DOHH2 (cell line): ENCODE data around the gene DNAJC15.

Source experiments
- H3F3A ChIP-seq: fragments of 200-600 bp; sonication (generic), shearing (Covaris generic); 2 replicates; pipeline ENCODE4 v1.6.0; 2016; ENCODE audit warnings: antibody characterized with exemption, mild to moderate bottlenecking; ENCODE audit not compliant: control insufficient read depth, insufficient read depth
- H3K27ac ChIP-seq: fragments of 200-600 bp; sonication (generic); 2 replicates; pipeline ENCODE4 v1.5.1; 2014; ENCODE audit warnings: low read depth, mild to moderate bottlenecking, low read length, moderate library complexity
- H3K27me3 ChIP-seq: fragments of 200-600 bp; sonication (generic); 2 replicates; pipeline ENCODE4 v1.6.1; 2014; ENCODE audit warnings: mild to moderate bottlenecking, low read length, mixed read lengths; ENCODE audit not compliant: control insufficient read depth
- H3K36me3 ChIP-seq: fragments of 200-600 bp; sonication (generic); 2 replicates; pipeline ENCODE4 v1.6.1; 2014; ENCODE audit warnings: mild to moderate bottlenecking, low read length, moderate library complexity, mixed read lengths; ENCODE audit not compliant: control insufficient read depth
- H3K4me1 ChIP-seq: fragments of 200-600 bp; sonication (generic); 2 replicates; pipeline ENCODE4 v1.6.1; 2014; ENCODE audit warnings: mild to moderate bottlenecking, low read length, mixed read lengths; ENCODE audit not compliant: control insufficient read depth
- H3K4me2 ChIP-seq: fragments of 200-600 bp; sonication (generic); 2 replicates; pipeline ENCODE4 v1.6.0; 2014; ENCODE audit warnings: mild to moderate bottlenecking, low read length, moderate library complexity
- H3K4me3 ChIP-seq: fragments of 200-600 bp; sonication (generic); 2 replicates; pipeline ENCODE4 v1.5.1; 2014; ENCODE audit warnings: mild to moderate bottlenecking, low read length, mixed read lengths
- H3K79me2 ChIP-seq: fragments of 200-600 bp; sonication (generic); 2 replicates; pipeline ENCODE4 v1.6.1; 2014; ENCODE audit warnings: mild to moderate bottlenecking, low read length, mixed read lengths; ENCODE audit not compliant: control insufficient read depth
- H3K9me2 ChIP-seq: fragments of 200-600 bp; sonication (generic); replicated peaks from 2 replicates; pipeline ENCODE4 v1.6.1; 2014; ENCODE audit warnings: mild to moderate bottlenecking, low read length, mixed read lengths; ENCODE audit not compliant: control insufficient read depth
- H3K9me3 ChIP-seq: fragments of 200-600 bp; sonication (generic); 2 replicates; pipeline ENCODE4 v1.6.1; 2014; ENCODE audit warnings: antibody characterized with exemption, low read length, mixed read lengths; ENCODE audit not compliant: control insufficient read depth, insufficient read depth
- H4K20me1 ChIP-seq: fragments of 200-600 bp; sonication (generic); 2 replicates; pipeline ENCODE4 v1.6.0; 2014; ENCODE audit warnings: low read depth, mild to moderate bottlenecking, antibody characterized with exemption, low read length, moderate library complexity; ENCODE audit not compliant: control insufficient read depth, insufficient read depth
- CTCF ChIP-seq: fragments of 200-600 bp; sonication (generic); IDR thresholded peaks from one replicate; pipeline ENCODE4 v1.5.1; 2014; ENCODE audit warnings: antibody characterized with exemption, mild to moderate bottlenecking, low read depth, low read length; ENCODE audit not compliant: poor library complexity, severe bottlenecking
- EZH2phosphoT487 ChIP-seq: fragments of 200-600 bp; sonication (generic); IDR thresholded peaks from 2 replicates; pipeline ENCODE4 v1.6.1; 2017; ENCODE audit warnings: borderline replicate concordance, mild to moderate bottlenecking, antibody characterized with exemption, low read length, moderate library complexity, mixed read lengths

The DNAJC15 gene

DNA sequence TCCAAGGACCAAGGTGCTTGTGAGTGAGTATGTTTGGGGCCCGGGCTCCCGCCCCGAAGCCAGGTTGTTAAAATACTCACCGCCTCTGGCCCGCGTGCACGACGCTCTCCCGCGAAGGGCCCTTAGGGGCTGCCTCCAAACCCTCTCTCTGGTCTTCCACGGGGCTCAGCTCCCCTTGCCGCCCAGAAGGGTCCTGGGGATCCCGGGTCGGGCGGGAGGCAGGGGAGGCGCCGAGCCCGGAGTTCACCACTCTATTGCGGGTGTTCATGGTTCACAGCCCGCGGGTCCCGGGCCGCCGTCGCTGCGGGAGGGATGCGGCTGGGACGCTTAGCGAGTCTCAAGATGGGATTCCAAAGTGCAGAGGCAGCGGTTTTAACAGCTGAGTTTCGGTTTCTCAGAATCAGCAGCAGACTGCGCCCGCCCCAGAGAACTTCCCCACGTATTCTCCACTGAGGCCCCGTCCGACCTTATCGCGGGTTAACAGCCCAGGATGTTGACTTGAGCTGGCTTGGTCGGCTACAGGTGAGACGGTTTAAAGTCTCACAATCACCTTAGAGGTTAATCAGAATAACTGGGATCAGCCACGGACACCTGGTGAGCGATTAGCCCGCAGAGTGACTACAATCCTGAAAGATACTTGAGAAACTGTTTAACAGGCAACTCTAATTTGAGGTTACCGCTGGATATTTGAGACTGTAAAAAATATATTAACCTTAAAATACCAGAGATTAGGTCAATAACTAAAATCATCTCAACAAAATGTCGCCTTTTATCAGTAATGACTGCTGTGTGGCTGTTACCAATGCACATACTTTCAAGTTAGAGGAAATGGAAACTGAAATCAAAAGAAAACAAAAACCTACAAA, 31.3 kb upstream of the DNAJC15 start, which contains the start of gene EPSTI1:
Gene EPSTI1, minus strand, starts transcription at position 344 of the 866 bp plus-strand sequence. Its CDS starts 76 bp downstream, at position 268.
- TF ChIP-seq CTCF (no peak), EZH2phosphoT487 (no peak)
- Histone ChIP-seq H3K9me3 (no peaks in the 10 kb centered on the region), H4K20me1 (no peaks in the 10 kb centered on the region), H3K27me3 (no peaks in the 10 kb centered on the region), H3K4me3 (peak within 1 kb of the TSS; percentile 76), H3F3A (no peaks in the 10 kb centered on the region; the same call in 1 of the 2 replicates), H3K4me1 (peaks cover 27% of the 10 kb centered on the region), H3K9me2 (no peaks in the 10 kb centered on the region), H3K4me2 (peak within 1 kb of the TSS; percentile 88), H3K36me3 (no peaks in the 10 kb centered on the region), H3K27ac (no peak within 1 kb of the TSS), H3K79me2 (no peaks in the 10 kb centered on the region)

- no peak overlapping the region for H3K27ac ChIP-seq
- H3F3A ChIP-seq, result no peaks in the 10 kb centered on the region; the same call in 1 of the 2 replicates
- TF ChIP-seq EZH2phosphoT487 (no peak), CTCF (no peak)
- peak overlapping the region; percentile 76 for H3K4me3 ChIP-seq
- no peaks in the 10 kb centered on the region for H3K27me3 ChIP-seq
- H3K36me3 ChIP-seq, result no peaks in the 10 kb centered on the region
- peaks cover 27% of the 10 kb centered on the region for H3K4me1 ChIP-seq
- no peaks in the 10 kb centered on the region for H3K9me2 ChIP-seq
- no peaks in the 10 kb centered on the region for H3K79me2 ChIP-seq
- no peaks in the 10 kb centered on the region for H4K20me1 ChIP-seq
- H3K9me3 ChIP-seq, result no peaks in the 10 kb centered on the region
- H3K4me2 ChIP-seq, result peak overlapping the region; percentile 88
These were observed 30.6 kb upstream of the DNAJC15 start for GRCh38 chr13:42992764-42993122.

DNA sequence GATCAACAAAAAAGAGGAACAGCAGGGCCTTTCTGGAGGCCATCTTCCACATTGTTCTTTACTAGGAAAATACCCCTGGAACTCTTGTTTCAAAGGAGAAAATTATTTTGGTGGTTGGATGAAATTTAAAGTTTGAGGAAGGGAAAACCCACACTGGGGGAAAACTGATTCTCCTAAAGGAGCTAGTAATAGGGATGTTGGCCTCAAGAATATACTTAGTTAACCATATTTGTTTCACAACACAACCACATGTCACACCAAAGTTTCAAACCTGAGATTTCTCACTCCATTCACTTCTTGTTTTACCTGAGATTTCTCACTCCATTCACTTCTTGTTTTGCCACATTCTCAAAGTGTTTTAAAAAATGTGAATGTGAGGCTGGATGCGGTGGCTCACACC, 28.5 kb upstream of the DNAJC15 start:
- no peak for TF ChIP-seq EZH2phosphoT487
- no peak for TF ChIP-seq CTCF
- no peaks in the 10 kb centered on the region for H3K9me2 ChIP-seq
- peaks cover 27% of the 10 kb centered on the region for H3K4me1 ChIP-seq
- no peaks in the 10 kb centered on the region for H3K36me3 ChIP-seq
- H3K27me3 ChIP-seq, result no peaks in the 10 kb centered on the region
- no peaks in the 10 kb centered on the region for H3K9me3 ChIP-seq
- no peak overlapping the region for H3K4me2 ChIP-seq
- H3F3A ChIP-seq, result no peaks in the 10 kb centered on the region; the same call in 1 of the 2 replicates
- H3K4me3 ChIP-seq, result no peak overlapping the region
- H4K20me1 ChIP-seq, result no peaks in the 10 kb centered on the region
- H3K27ac ChIP-seq, result no peak overlapping the region
- H3K79me2 ChIP-seq, result no peaks in the 10 kb centered on the region
